ENCODE data around the gene TMEM151A. TPM values are rescaled to one million over a fixed set of nuclear protein-coding genes. Genes with fewer than 3 reads are reported as not detected.

TMEM151A gene
- total RNA-seq, 1 experiment from 2014 or later = 1.4 TPM

DNA sequence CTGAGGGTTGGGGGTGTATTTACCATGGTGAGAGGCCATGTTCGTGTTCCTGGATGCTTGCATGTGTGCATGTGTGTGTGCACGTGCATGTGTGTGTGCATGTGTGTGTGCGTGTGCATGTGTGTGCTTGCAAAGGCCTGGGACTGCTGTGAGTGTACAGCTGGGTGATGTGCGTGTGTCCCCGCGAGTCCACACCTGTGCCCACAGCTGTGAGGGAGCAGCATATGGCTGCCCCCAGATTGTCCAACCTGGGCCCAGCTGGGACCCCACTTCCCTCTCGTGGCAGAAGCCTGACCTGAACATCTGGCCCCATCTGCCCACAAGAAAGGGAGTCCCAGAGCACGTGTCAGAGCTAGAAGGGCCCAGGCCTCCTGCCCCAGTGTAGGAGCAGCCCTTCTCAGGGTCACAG is 33.6 kb downstream of the TMEM151A start:
- BruUV-seq (replicated peaks) = no TSS peak
- intact Hi-C loops (cut with micrococcal nuclease; ENCODE audit: unreplicated experiment) = no loop called here

GRCh38 chr11:66326261-66327111 is 34.8 kb downstream of the TMEM151A start:
- intact Hi-C loops (cut with micrococcal nuclease; ENCODE audit: unreplicated experiment) = no loop called here
- no TSS peak for BruUV-seq (replicated peaks)
- no peak overlapping the region for H3K4me3 Mint-ChIP-seq (ENCODE audit: low read depth, unreplicated experiment)
- DNase-seq = no peak
- H3K27ac Mint-ChIP-seq (ENCODE audit: unreplicated experiment) = no peak overlapping the region
- no peaks in the 10 kb centered on the region for H3K9me3 Mint-ChIP-seq (ENCODE audit: low read depth, unreplicated experiment)
- H3K4me1 Mint-ChIP-seq (ENCODE audit: low read depth, unreplicated experiment) = peaks cover 18% of the 10 kb centered on the region
- peaks cover 9% of the 10 kb centered on the region for H3K36me3 Mint-ChIP-seq (ENCODE audit: insufficient read depth, unreplicated experiment)
- peaks cover 24% of the 10 kb centered on the region for H3K27me3 Mint-ChIP-seq (ENCODE audit: unreplicated experiment)
- TF ChIP-seq, protein P1, sequence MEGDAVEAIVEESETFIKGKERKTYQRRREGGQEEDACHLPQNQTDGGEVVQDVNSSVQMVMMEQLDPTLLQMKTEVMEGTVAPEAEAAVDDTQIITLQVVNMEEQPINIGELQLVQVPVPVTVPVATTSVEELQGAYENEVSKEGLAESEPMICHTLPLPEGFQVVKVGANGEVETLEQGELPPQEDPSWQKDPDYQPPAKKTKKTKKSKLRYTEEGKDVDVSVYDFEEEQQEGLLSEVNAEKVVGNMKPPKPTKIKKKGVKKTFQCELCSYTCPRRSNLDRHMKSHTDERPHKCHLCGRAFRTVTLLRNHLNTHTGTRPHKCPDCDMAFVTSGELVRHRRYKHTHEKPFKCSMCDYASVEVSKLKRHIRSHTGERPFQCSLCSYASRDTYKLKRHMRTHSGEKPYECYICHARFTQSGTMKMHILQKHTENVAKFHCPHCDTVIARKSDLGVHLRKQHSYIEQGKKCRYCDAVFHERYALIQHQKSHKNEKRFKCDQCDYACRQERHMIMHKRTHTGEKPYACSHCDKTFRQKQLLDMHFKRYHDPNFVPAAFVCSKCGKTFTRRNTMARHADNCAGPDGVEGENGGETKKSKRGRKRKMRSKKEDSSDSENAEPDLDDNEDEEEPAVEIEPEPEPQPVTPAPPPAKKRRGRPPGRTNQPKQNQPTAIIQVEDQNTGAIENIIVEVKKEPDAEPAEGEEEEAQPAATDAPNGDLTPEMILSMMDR (IDR thresholded peaks at IDR 0.05; ENCODE audit: unreplicated experiment) = no peak
- CTCF ChIA-PET = interaction anchor here (0.5 to 0.8 kb wide), 2 partner anchors 14 to 23 kb away, joined by 3 read pairs; no protein-coding TSS in a partner anchor

More for the DNA sequence above, 33.6 kb downstream of the TMEM151A start:
- Mint-ChIP-seq H3K4me3 (ENCODE audit: low read depth, unreplicated experiment) (no peak overlapping the region), H3K4me1 (ENCODE audit: low read depth, unreplicated experiment) (peaks cover 18% of the 10 kb centered on the region), H3K27me3 (ENCODE audit: unreplicated experiment) (peaks cover 24% of the 10 kb centered on the region), H3K27ac (ENCODE audit: unreplicated experiment) (no peak overlapping the region), H3K9me3 (ENCODE audit: low read depth, unreplicated experiment) (no peaks in the 10 kb centered on the region), H3K36me3 (ENCODE audit: insufficient read depth, unreplicated experiment) (peaks cover 7% of the 10 kb centered on the region)
- CTCF ChIA-PET = interaction anchor here (1.5 kb wide), 1 partner anchor 13 kb away, joined by 4 read pairs; no protein-coding TSS in a partner anchor
- DNase-seq = no peak
- TF ChIP-seq, protein P1 (IDR thresholded peaks at IDR 0.05; ENCODE audit: unreplicated experiment) = no peak

GRCh38 chr11:66327171-66328030 is 35.7 kb downstream of the TMEM151A start:
- Mint-ChIP-seq H3K4me3 (ENCODE audit: low read depth, unreplicated experiment) (no peak overlapping the region), H3K27me3 (ENCODE audit: unreplicated experiment) (peaks cover 17% of the 10 kb centered on the region), H3K36me3 (ENCODE audit: insufficient read depth, unreplicated experiment) (peaks cover 12% of the 10 kb centered on the region), H3K4me1 (ENCODE audit: low read depth, unreplicated experiment) (peaks cover 18% of the 10 kb centered on the region), H3K9me3 (ENCODE audit: low read depth, unreplicated experiment) (no peaks in the 10 kb centered on the region), H3K27ac (ENCODE audit: unreplicated experiment) (no peak overlapping the region)
- CTCF ChIA-PET = interaction anchor here (0.5 to 0.8 kb wide), 2 partner anchors 15 to 24 kb away, joined by 3 read pairs; no protein-coding TSS in a partner anchor
- no TSS peak for BruUV-seq (replicated peaks)
- no peak for DNase-seq
- intact Hi-C loops (cut with micrococcal nuclease; ENCODE audit: unreplicated experiment) = no loop called here
- TF ChIP-seq, protein P1 (IDR thresholded peaks at IDR 0.05; ENCODE audit: unreplicated experiment) = no peak

DNA sequence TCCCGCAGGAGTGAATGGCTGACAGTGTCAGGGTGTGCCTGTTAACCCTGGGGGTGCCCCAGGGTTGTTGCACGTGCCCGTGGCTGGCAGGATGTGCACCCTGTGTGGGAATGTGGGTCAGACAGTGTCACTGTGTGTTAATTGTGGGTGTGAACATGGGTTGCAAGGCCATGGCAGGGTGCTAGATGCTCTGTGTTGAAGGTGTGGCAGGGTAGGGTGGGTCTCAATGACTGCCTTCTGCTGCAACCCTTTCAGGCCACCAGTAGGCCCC is 36.3 kb downstream of the TMEM151A start:
- peaks cover 11% of the 10 kb centered on the region for H3K27me3 Mint-ChIP-seq (ENCODE audit: unreplicated experiment)
- H3K36me3 Mint-ChIP-seq (ENCODE audit: insufficient read depth, unreplicated experiment) = peaks cover 17% of the 10 kb centered on the region
- H3K4me3 Mint-ChIP-seq (ENCODE audit: low read depth, unreplicated experiment) = no peak overlapping the region
- no peaks in the 10 kb centered on the region for H3K9me3 Mint-ChIP-seq (ENCODE audit: low read depth, unreplicated experiment)
- peaks cover 18% of the 10 kb centered on the region for H3K4me1 Mint-ChIP-seq (ENCODE audit: low read depth, unreplicated experiment)
- no peak overlapping the region for H3K27ac Mint-ChIP-seq (ENCODE audit: unreplicated experiment)
- DNase-seq = no peak
- CTCF ChIA-PET = no interaction called here
- TF ChIP-seq, protein P1 (IDR thresholded peaks at IDR 0.05; ENCODE audit: unreplicated experiment) = no peak
- intact Hi-C loops (cut with micrococcal nuclease; ENCODE audit: unreplicated experiment) = no loop called here
- no TSS peak for BruUV-seq (replicated peaks)
